HG02970 (cell line): ENCODE results near the gene LEMD2.
A peak's percentile ranks its signal among the peaks of the same experiment; 100 is the strongest.
"Not testable (repeated sequence)": the region's sequence is repeated elsewhere in the genome, so short reads cannot be mapped to it uniquely, and the experiment has no call there.

Experiments used
- ATAC-seq: cut with Tn5 transposase; IDR thresholded peaks from one replicate; pipeline ENCODE4 v1.9.1; 2021; ENCODE audit warnings: mild to moderate bottlenecking, moderate library complexity, moderate number of reproducible peaks; ENCODE audit not compliant: unreplicated experiment, low FRiP score

Gene LEMD2

GRCh38 chr6:33788694-33789549 lies at the start of gene LEMD2:
TSS of gene LEMD2 (minus strand) at chr6:33789130. CDS start at chr6:33789116, 14 bp downstream.
- ATAC-seq = peak; percentile 78

- no peak for ATAC-seq
Observed at GRCh38 chr6:33837971-33838665, 49.2 kb upstream of the LEMD2 start.

GRCh38 chr6:33836806-33837469 lies 48.0 kb upstream of the LEMD2 start:
- no peak for ATAC-seq

GRCh38 chr6:33834401-33835392 lies 45.8 kb upstream of the LEMD2 start:
- no peak for ATAC-seq

- ATAC-seq = no peak
Observed at GRCh38 chr6:33833599-33833998, 44.7 kb upstream of the LEMD2 start.

- not testable (repeated sequence) for ATAC-seq
Observed at GRCh38 chr6:33832831-33833230, 43.9 kb upstream of the LEMD2 start.

- not testable (repeated sequence) for ATAC-seq
Observed at GRCh38 chr6:33831725-33832124, 42.8 kb upstream of the LEMD2 start.

GRCh38 chr6:33830635-33831240 lies 41.8 kb upstream of the LEMD2 start:
- ATAC-seq = no peak

GRCh38 chr6:33828764-33829731 lies 40.1 kb upstream of the LEMD2 start:
- ATAC-seq = no peak

- ATAC-seq = no peak
Observed at GRCh38 chr6:33828452-33828763, 39.5 kb upstream of the LEMD2 start.

GRCh38 chr6:33827546-33828451 lies 38.9 kb upstream of the LEMD2 start:
- no peak for ATAC-seq

GRCh38 chr6:33826537-33826936 lies 37.6 kb upstream of the LEMD2 start:
- no peak for ATAC-seq

GRCh38 chr6:33824461-33825154 lies 35.7 kb upstream of the LEMD2 start:
- no peak for ATAC-seq

- ATAC-seq = no peak
Observed at GRCh38 chr6:33823806-33824205, 34.9 kb upstream of the LEMD2 start.

GRCh38 chr6:33822575-33823395 lies 33.9 kb upstream of the LEMD2 start:
- no peak for ATAC-seq
